GM19467 (cell line): ENCODE data around the gene RALY.
"Not testable (repeated sequence)": the region's sequence is repeated elsewhere in the genome, so short reads cannot be mapped to it uniquely, and the experiment has no call there.

Source experiments
- ATAC-seq: cut with Tn5 transposase; IDR thresholded peaks from one replicate; pipeline ENCODE4 v1.9.1; 2021; ENCODE audit warnings: mild to moderate bottlenecking, moderate library complexity; ENCODE audit not compliant: unreplicated experiment

RALY gene

DNA sequence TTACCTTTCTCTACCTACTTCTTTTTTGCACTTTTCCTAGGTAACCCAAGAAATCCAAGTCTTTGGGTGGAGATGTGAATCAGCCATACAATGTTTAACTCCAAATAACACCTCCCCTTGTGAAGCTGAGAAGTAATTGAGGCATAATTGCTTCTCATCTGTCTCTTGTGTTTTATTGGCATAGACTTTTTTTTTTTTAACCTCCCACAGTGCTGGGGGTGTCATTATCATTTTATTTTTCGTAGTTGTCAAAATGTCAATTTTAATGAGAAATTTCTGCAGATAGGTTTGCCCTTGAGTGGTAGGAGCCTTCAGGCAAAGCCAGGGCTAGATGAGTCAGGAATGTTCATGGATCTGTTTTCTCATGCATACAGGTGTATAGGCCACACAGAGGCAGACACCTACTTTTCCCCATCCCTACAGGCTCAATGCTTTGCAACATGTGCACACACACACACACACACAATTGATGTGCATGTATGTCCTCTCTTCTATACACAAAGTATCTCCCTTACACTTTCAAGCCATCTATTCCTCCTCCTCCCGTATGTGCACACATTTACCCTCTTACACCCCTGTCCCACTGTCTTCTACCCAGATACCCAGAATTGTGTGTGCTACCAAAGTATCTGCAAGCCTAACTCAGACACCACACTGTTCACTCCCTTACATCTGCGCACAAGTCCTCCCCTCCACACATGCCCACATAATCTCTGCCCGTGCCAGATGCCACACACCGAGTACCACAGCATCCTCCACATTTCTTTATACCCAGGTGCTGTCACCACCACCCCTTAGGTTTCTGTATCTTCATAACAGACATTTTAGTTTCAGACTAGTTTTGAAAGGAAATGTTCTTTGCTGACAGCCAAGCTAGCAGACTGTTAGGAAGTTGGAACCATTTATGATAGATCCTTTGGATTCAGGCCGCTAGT, 22.0 kb downstream of the RALY start:
- no peak for ATAC-seq

GRCh38 chr20:34016736-34017135, 23.0 kb downstream of the RALY start:
- ATAC-seq, result no peak

DNA sequence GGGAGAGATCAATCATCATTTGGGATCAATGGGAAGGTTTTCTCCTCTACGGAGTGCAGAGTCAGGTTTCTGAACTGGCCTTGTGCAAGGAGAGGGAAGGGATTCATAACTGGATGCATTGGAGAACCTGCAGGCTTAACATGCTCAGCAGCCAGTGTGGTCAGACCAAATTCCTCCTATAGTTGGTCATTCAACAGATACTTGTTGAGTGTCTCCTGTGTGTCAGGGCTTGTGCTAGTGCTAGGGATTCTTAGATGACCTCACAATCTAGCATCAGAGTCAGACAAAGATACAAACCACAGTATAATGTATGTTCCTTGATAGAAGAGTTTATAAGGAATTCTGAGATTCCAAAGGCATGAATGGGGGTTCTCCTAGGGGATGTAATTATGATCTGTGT, 23.9 kb downstream of the RALY start:
- no peak for ATAC-seq

- no peak for ATAC-seq
Observed at GRCh38 chr20:34018166-34018565, 24.5 kb downstream of the RALY start.

- ATAC-seq, result no peak
Observed at GRCh38 chr20:34022151-34022838, 28.6 kb downstream of the RALY start.

DNA sequence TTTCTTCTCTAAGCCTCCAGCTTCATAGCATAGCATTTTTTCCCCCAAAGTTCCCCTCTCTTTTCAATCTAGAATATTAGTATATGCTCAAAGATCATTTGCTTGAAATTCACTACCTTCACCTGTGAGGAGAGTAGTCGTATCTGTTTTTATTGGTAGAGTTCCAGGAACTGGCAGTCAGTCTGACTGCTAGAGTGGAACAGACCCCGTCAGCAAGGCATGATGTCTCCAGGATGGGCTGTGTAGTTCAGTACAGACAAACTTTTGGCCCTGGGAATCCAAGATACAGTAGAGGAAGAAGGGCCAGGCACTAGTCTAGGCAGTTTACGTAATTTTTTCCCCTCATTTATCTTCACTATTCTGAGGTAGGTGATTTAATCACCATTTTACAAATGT, 29.1 kb downstream of the RALY start:
- no peak for ATAC-seq

- ATAC-seq, result no peak
Observed at GRCh38 chr20:34023937-34024722, 30.4 kb downstream of the RALY start.

DNA sequence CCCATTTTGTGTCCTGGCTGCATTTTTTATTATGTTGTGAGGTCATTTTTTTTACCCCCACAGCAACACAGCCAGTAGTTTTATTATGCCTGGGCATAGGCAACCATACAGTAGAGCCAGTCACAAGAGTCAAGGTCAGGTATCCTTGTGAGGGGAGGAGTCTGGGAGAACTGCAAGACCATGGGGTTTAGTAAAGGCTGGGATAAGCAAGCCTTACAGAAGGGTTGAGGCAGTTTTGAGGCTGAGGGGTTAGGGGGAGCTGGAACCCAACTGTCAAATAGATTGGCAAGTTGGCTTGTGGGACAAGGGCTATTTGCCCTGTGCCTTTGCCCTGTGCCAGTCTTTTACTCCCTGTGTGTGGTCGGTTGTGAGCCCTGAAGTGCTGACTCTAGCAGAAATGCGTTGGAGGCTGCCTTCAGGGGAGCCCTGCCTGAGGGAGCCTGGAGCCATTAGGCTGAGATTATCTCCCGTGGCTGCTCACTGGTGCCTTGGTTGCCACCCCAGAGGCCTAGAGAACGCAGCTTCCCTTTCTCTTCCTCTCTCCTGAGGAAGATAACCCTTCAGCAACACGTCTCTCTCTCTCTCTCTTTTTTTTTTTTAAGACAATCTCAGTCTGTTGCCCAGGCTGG, 31.1 kb downstream of the RALY start:
- no peak for ATAC-seq

DNA sequence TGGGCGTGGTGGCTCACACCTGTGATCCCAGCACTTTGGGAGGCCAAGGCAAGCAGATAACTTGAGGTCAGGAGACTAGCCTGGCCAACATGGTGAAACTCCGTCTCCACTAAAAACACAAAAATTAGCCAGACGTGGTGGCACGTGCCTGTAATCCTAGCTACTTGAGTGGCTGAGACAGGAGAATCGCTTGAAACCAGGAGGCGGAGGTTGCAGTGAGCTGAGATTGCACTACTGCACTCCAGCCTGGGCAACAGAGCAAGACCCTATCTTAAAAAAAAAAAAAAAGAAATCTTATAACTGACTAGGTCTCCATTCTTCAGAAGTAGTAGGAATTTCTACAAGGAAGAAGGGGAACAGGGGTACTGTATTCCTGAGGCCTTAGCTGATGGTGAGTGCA, 34.3 kb downstream of the RALY start:
- ATAC-seq, result not testable (repeated sequence)

DNA sequence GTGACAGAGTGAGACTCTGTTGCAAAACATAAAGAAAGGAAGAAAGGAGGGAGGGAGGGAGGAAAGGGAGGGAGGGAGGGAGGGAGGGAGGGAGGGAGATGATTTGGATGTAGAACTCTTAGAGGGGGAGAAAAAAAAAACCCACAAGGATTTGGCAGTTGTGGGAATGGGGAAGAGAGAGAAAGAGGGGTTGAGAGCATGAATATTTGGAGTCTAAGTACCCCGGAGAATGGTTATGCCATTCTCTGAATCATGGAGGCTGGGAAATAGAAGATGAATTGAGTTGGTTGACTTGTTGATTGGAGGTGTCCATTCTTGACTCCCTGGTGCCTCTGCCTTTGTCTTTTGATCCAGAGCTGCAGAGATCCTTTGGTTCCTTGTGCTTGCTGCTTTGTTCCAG, 35.7 kb downstream of the RALY start:
- no peak for ATAC-seq

- ATAC-seq, result no peak
Observed at GRCh38 chr20:34030456-34030855, 36.7 kb downstream of the RALY start.

GRCh38 chr20:34033903-34034302, 40.2 kb downstream of the RALY start:
- no peak for ATAC-seq

GRCh38 chr20:34037121-34037520, 43.4 kb downstream of the RALY start:
- no peak for ATAC-seq

GRCh38 chr20:34037767-34038166, 44.1 kb downstream of the RALY start:
- no peak for ATAC-seq

- ATAC-seq, result no peak
Observed at GRCh38 chr20:34040300-34040995, 46.7 kb downstream of the RALY start.

DNA sequence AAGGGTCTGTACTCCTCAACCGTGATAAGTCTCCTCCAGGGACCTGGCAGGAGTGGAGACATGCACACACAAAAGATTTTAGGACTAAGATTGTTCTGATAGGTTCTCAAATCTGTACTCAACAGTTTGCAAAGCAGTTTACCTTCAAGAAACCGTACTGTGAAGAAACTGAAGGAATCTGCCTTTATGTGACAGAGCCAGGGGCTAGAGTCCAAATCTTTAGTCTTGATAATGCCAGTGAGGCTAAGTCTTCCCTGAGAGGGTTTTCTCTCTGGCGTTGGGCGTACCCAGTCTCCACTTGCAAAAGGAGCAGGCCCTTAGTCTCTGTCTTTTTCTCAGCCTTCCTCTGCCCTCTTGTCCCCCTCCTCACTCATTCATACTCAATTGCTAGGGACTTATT, 47.5 kb downstream of the RALY start:
- no peak for ATAC-seq

GRCh38 chr20:34042262-34042661, 48.6 kb downstream of the RALY start:
- ATAC-seq, result no peak

GRCh38 chr20:34043025-34043424, 49.3 kb downstream of the RALY start:
- ATAC-seq, result no peak

DNA sequence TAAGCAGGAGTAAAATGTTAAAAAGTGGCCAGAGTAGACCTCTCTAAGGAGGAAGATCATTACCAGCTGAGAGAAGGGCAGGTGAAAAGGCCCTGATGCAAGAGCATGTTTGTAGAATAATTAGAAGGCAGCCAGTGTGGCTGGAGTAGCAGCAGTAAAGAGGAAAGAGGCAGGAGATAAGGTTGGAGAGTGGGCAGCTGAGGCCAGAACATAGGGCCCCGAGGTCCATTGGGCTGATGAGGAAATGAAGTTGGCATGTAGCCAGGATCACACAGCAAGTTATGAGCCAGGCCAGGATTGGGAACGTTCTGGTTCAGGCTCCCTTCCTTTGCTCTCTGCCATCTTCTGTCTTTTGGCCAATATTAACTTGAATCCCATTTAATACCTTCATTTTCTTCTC, 51.6 kb downstream of the RALY start:
- no peak for ATAC-seq

DNA sequence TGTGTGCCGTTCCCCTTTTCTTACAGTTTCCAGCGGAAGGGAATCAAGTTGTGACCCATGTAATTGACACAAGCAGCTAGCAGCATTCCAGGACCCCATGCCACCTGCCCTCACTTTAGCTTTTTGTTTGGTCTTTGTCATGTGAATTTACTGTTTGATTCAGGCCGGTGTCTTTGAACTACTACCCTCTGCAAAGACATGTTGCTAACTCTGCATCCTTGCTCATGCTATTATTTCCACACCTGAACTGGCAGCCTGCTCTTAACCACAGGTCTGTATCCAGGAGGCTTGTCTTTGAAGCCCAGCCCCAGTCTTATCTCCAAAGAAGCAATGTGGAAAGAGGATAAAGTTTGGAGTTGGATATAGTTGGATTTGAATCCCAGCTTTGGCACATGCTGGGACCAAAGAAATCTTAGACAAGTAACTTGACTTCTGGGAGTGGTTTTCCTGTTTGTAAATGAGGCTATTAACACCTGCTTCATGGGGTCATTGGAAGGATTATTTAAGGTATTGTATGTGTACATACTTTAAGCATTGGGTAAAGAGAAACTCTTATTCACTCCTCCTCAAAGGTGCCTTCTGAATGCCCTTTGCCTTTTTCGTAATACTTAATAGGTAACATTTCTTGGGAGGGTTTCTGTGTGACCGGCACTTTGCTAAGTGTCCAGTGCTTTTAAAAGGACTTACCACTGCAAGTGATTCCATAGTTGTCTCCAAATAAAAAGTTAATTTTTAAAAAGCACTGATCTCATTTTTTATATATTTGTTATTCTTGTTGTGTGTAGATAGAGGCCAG, 52.4 kb downstream of the RALY start:
- ATAC-seq, result no peak
